MG63 (cell line): ENCODE results near the gene COL6A5. TPM values are rescaled to one million over a fixed set of nuclear protein-coding genes. Genes with fewer than 3 reads are reported as not detected.
A peak's percentile ranks its signal among the peaks of the same experiment; 100 is the strongest.
"Not testable (repeated sequence)": the region's sequence is repeated elsewhere in the genome, so short reads cannot be mapped to it uniquely, and the experiment has no call there.

ENCODE experiments used
- DNase-seq: peaks from one replicate; pipeline ENCODE4 v3.0.0-alpha.2; 2020
- H3K27me3 ChIP-seq: fragments of 250-450 bp; sonication (Bioruptor Pico); 2 replicates; pipeline ENCODE4 v1.5.1; 2020; ENCODE audit warnings: mild to moderate bottlenecking, moderate library complexity
- H3K36me3 ChIP-seq: fragments of 250-450 bp; sonication (Bioruptor Pico); 2 replicates; pipeline ENCODE4 v1.5.1; 2020; ENCODE audit warnings: mild to moderate bottlenecking, moderate library complexity
- H3K4me3 ChIP-seq: fragments of 250-450 bp; sonication (Bioruptor Pico); 2 replicates; pipeline ENCODE4 v1.5.1; 2020; ENCODE audit warnings: mild to moderate bottlenecking, moderate library complexity
- H3K9me3 ChIP-seq: fragments of 250-450 bp; sonication (Bioruptor Pico); 2 replicates; pipeline ENCODE4 v1.5.1; 2020; ENCODE audit warnings: mild to moderate bottlenecking, moderate library complexity
- total RNA-seq: library from RNA; depleted of rRNA; stranded (reverse); fragments of >200 nt; shearing (Covaris generic); gene quantifications from 2 replicates; pipeline ENCODE4 v1.2.3, GENCODE V29; 2014; ENCODE audit warnings: low replicate concordance; rRNA removed

The COL6A5 gene
- total RNA-seq: not detected in 2 replicates

GRCh38 chr3:130345487-130346079, at the start of gene COL6A5:
TSS of gene COL6A5 (plus strand) at chr3:130345672. CDS start at chr3:130373639, 27,967 bp downstream.
- DNase-seq: peak; percentile 10
- H3K4me3 ChIP-seq: no peak within 1 kb of the TSS
- H3K36me3 ChIP-seq: no peaks in the 10 kb centered on the region
- peaks cover 34% of the 10 kb centered on the region for H3K27me3 ChIP-seq
- no peaks in the 10 kb centered on the region for H3K9me3 ChIP-seq

- Histone ChIP-seq H3K36me3 (no peaks in the 10 kb centered on the region), H3K9me3 (no peaks in the 10 kb centered on the region), H3K27me3 (peaks cover 5% of the 10 kb centered on the region; the same call in 1 of the 2 replicates), H3K4me3 (no peak overlapping the region)
- no peak for DNase-seq
These were observed 45.9 kb upstream of the COL6A5 start for GRCh38 chr3:130299531-130299930.

- Histone ChIP-seq H3K27me3 (peaks cover 5% of the 10 kb centered on the region; the same call in 1 of the 2 replicates), H3K4me3 (no peak overlapping the region), H3K36me3 (no peaks in the 10 kb centered on the region), H3K9me3 (no peaks in the 10 kb centered on the region)
- DNase-seq: no peak
These were observed 44.6 kb upstream of the COL6A5 start for GRCh38 chr3:130300888-130301287.

- DNase-seq: no peak
- Histone ChIP-seq H3K9me3 (no peaks in the 10 kb centered on the region), H3K27me3 (no peaks in the 10 kb centered on the region; the same call in none of the 2 replicates), H3K4me3 (no peak overlapping the region), H3K36me3 (no peaks in the 10 kb centered on the region)
These were observed 35.4 kb upstream of the COL6A5 start for GRCh38 chr3:130310109-130310508.

GRCh38 chr3:130312374-130312773, 33.1 kb upstream of the COL6A5 start:
- H3K4me3 ChIP-seq: no peak overlapping the region
- no peaks in the 10 kb centered on the region for H3K9me3 ChIP-seq
- no peaks in the 10 kb centered on the region; the same call in 1 of the 2 replicates for H3K27me3 ChIP-seq
- H3K36me3 ChIP-seq: no peaks in the 10 kb centered on the region
- no peak for DNase-seq

GRCh38 chr3:130316169-130316568, 29.3 kb upstream of the COL6A5 start:
- DNase-seq: peak; percentile 45
- no peaks in the 10 kb centered on the region for H3K36me3 ChIP-seq
- H3K9me3 ChIP-seq: no peaks in the 10 kb centered on the region
- H3K4me3 ChIP-seq: no peak overlapping the region
- no peaks in the 10 kb centered on the region; the same call in 1 of the 2 replicates for H3K27me3 ChIP-seq

- Histone ChIP-seq H3K4me3 (no peak overlapping the region), H3K27me3 (no peaks in the 10 kb centered on the region; the same call in 1 of the 2 replicates), H3K9me3 (no peaks in the 10 kb centered on the region), H3K36me3 (no peaks in the 10 kb centered on the region)
- DNase-seq: no peak
These were observed 22.0 kb upstream of the COL6A5 start for GRCh38 chr3:130323503-130323902.

GRCh38 chr3:130340766-130341165, 4.7 kb upstream of the COL6A5 start:
- Histone ChIP-seq H3K4me3 (no peak overlapping the region), H3K27me3 (peaks cover 22% of the 10 kb centered on the region), H3K36me3 (no peaks in the 10 kb centered on the region), H3K9me3 (peaks cover 4% of the 10 kb centered on the region)
- DNase-seq: no peak

GRCh38 chr3:130341388-130341787, 4.1 kb upstream of the COL6A5 start:
- Histone ChIP-seq H3K36me3 (no peaks in the 10 kb centered on the region), H3K4me3 (no peak overlapping the region), H3K27me3 (peaks cover 28% of the 10 kb centered on the region), H3K9me3 (peaks cover 4% of the 10 kb centered on the region)
- no peak for DNase-seq

GRCh38 chr3:130341882-130342281, 3.6 kb upstream of the COL6A5 start:
- no peak for DNase-seq
- Histone ChIP-seq H3K9me3 (peaks cover 4% of the 10 kb centered on the region), H3K27me3 (peaks cover 33% of the 10 kb centered on the region), H3K36me3 (no peaks in the 10 kb centered on the region), H3K4me3 (no peak overlapping the region)

GRCh38 chr3:130342821-130343661, 2.4 kb upstream of the COL6A5 start:
- peaks cover 4% of the 10 kb centered on the region for H3K9me3 ChIP-seq
- no peak for DNase-seq
- no peak overlapping the region for H3K4me3 ChIP-seq
- peaks cover 34% of the 10 kb centered on the region for H3K27me3 ChIP-seq
- no peaks in the 10 kb centered on the region for H3K36me3 ChIP-seq

- H3K36me3 ChIP-seq, H3K4me3 ChIP-seq, DNase-seq, H3K9me3 ChIP-seq: not testable (repeated sequence)
- peaks cover 34% of the 10 kb centered on the region for H3K27me3 ChIP-seq
These were observed 2.8 kb downstream of the COL6A5 start for GRCh38 chr3:130348258-130348657.

- DNase-seq: no peak
- Histone ChIP-seq H3K4me3 (no peak overlapping the region), H3K9me3 (no peaks in the 10 kb centered on the region), H3K27me3 (no peaks in the 10 kb centered on the region; the same call in 1 of the 2 replicates), H3K36me3 (no peaks in the 10 kb centered on the region)
These were observed 9.0 kb downstream of the COL6A5 start for GRCh38 chr3:130354430-130354829.

GRCh38 chr3:130374033-130374432, 28.6 kb downstream of the COL6A5 start:
- no peak for DNase-seq
- Histone ChIP-seq H3K36me3 (no peaks in the 10 kb centered on the region), H3K4me3 (no peak overlapping the region), H3K9me3 (no peaks in the 10 kb centered on the region), H3K27me3 (peaks cover 5% of the 10 kb centered on the region)

- no peak for DNase-seq
- H3K4me3 ChIP-seq: no peak overlapping the region
- H3K9me3 ChIP-seq: no peaks in the 10 kb centered on the region
- no peaks in the 10 kb centered on the region for H3K36me3 ChIP-seq
- H3K27me3 ChIP-seq: peaks cover 5% of the 10 kb centered on the region
These were observed 29.4 kb downstream of the COL6A5 start for GRCh38 chr3:130374908-130375307.

GRCh38 chr3:130377960-130378676, 32.6 kb downstream of the COL6A5 start:
- Histone ChIP-seq H3K27me3 (peaks cover 7% of the 10 kb centered on the region; the same call in 1 of the 2 replicates), H3K36me3 (no peaks in the 10 kb centered on the region), H3K9me3 (no peaks in the 10 kb centered on the region), H3K4me3 (no peak overlapping the region)
- DNase-seq: no peak

GRCh38 chr3:130378677-130379191, 33.3 kb downstream of the COL6A5 start:
- no peak overlapping the region for H3K4me3 ChIP-seq
- H3K27me3 ChIP-seq: peaks cover 7% of the 10 kb centered on the region; the same call in 1 of the 2 replicates
- H3K9me3 ChIP-seq: no peaks in the 10 kb centered on the region
- H3K36me3 ChIP-seq: no peaks in the 10 kb centered on the region
- DNase-seq: no peak
